GM19397 (cell line): ENCODE measurements around the gene MCC.

Experiments used
- ATAC-seq: cut with Tn5 transposase; IDR thresholded peaks from one replicate; pipeline ENCODE4 v1.9.1; 2021; ENCODE audit warnings: mild to moderate bottlenecking, moderate library complexity; ENCODE audit not compliant: unreplicated experiment

Gene MCC

DNA sequence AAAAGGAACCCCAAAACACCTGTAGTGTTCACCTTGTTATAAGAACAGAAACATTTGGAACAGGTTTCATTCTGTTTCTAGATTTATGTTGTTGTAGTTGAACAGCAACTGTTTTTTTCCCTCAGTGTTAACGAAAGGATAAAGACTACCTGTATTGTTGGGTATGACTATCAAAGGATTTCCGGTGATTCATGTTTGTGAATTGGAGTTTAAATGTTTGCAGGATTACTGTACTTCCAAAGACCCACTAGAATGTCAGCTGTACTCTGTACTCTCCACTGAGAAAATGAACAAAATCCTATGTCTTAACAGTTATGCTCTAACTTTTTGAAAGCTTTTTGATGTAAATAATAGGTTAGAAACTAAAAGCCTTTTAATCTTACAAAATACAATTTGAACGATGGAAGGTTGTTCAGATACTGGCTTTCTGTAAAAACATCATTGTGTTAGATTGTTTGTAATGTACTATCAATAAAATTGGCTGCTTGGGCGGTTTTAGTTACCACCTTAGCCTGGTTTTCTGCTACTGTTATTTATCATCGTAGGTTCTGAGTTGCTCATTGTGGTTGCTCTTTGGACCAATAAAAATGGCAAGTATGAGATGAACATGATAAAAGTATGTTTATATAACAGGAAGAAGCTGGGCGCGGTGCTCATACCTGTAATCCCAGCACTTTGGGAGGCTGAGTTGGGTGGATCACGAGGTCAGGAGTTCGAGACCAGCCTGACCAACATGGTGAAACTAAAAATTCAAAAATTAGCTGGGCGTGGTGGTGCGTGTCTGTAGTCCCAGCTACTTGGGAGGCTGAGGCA, 467.6 kb downstream of the MCC start:
- no peak for ATAC-seq

DNA sequence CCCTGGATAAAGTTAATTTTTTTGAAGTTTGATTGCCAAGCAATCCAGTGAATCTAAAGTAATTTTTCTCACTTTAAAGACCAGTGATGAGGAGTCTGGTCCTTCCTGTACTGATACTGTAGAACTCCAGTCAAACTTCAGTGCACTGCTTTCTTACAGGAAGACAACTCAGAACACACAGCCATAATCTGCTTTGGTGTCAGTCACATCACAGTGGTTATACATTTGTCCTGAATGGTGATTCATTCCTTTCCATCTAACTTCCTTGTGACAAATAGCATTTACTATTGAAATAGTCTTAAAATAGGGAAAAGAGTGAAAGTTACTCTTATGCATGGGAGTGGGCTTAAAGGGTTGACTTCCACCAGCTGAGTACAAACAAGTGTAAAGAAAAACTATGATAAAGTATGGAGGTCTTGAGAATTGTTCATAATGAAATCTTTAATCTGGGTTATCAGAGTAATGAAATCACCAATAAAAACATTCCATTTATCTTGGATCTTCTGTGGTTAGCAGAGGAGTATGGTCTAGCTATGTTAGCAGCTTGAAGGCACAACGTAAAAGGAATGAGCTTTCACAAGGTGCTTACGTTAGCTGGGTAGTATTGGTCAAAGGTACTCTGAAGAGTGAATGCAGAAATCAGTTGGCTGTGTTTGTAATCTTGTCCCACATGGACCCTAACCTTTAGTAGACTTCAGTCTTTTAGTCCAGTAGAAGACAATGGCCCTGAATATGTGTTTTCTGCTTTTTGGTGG, 470.2 kb downstream of the MCC start:
- no peak for ATAC-seq

DNA sequence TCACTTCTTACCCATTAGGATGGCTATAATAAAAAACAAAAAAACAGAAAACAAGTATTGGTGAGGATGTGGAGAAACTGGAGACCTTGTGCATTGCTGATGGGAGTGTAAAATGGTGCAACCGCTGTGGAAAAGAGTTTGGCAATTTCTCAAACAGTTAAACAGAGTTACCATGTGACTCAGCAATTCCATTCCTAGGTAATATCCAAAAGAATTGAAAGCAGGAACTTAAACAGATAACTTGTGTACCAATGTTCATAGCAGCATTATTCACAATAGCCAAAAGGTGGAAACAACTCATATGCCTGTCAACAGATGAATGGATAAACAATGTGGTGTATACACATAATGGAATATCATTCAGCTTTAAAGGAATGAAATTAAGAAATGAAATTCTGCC, 482.8 kb downstream of the MCC start:
- no peak for ATAC-seq

DNA sequence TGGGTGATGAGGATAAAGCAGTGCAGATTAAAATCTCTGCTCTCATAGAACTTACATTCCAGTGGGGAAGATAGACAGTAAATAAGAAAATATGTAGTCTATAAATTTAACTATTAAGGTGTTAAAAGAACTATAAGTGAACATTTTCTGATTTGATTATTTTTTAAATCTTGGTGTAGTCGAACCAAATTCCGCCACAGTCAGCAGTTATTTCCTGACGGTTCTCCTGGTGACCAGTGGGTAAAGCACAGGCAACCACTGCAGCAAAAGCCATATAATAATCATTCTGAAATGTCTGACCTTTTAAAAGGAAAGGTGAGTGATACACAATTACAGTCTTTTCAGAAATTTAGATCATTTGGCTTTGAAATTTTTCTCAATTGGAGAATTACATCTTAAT, 484.5 kb downstream of the MCC start:
- ATAC-seq, result no peak

DNA sequence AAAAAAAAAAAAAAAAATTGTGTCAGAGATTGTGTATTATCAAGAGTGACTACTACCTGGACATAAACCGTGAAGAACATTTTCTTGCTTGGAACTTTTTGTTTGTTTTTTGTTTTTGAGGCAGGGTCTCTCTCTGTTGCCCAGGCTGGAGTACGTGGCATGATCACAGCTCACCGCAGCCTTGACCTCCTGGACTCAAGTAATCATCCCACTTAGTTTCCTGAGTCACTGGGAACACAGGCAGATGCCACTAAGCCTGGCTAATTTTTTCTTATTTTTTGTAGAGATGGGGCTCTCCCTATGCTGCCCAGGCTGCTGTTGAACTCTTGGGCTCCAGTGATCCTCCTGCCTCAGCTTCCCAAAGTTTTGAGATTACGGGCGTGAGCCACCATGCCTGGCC, 485.8 kb downstream of the MCC start:
- no peak for ATAC-seq

DNA sequence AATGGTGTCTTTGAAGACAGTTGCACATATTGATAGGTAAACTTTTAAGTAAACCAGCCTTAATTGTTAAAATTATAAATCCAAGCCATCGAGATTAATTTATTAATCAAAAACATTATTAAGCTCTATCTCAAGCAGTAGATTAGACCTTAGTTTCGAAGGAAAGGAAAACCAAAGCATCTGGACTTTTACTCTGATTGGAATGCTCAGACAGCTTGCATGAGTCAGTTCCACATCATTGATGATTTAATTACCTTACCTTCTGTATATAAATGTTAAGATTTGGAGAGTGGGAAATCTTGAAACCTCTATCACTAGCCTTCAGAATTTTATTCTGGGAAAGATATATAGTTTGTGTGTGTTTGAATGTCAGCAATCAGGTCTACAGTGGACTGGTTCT, 487.8 kb downstream of the MCC start:
- no peak for ATAC-seq

DNA sequence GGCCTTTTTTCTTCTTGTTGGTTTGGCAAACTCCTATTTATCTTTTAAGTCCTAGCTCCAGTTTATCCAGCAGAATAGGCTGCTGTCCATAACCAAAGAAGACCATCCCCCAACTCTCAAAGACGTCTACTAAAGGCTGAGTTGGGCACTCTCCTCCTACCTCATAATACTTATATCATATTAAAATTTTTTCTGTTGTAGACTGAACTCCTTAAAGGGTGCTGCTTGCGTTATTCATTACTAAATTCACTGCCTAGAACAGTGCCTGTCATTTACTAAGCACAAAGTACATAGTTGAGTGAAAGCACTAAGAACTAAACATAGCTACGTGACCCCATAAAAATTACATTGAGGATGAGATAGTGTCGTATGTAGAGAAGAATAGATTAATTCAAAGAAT, 490.0 kb downstream of the MCC start:
- ATAC-seq, result no peak

DNA sequence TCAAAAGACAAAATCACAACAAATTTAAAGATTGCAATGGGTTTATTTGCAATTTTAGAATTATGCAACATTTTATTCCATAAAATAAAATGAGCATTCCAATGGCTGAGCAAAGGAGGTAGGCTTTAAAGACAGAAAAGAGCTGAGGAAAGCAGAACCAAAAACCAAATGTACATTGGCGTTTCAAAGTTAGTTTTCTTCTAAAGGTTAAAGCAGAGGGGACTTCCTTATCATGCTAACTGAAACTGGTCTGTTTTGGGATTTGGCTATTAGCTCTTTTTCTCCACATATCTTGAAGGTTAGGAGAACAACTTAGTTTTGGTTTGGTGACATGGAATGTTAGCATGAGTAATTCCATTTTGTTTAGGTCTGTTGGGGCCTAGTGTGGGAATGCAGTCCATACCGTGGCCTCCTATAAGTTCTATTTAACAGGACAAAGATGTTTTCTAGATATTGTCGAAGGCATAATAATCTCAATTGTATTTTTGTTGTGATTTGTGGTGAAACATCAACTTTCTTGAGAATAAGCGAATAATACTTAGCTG, 491.4 kb downstream of the MCC start:
- no peak for ATAC-seq

DNA sequence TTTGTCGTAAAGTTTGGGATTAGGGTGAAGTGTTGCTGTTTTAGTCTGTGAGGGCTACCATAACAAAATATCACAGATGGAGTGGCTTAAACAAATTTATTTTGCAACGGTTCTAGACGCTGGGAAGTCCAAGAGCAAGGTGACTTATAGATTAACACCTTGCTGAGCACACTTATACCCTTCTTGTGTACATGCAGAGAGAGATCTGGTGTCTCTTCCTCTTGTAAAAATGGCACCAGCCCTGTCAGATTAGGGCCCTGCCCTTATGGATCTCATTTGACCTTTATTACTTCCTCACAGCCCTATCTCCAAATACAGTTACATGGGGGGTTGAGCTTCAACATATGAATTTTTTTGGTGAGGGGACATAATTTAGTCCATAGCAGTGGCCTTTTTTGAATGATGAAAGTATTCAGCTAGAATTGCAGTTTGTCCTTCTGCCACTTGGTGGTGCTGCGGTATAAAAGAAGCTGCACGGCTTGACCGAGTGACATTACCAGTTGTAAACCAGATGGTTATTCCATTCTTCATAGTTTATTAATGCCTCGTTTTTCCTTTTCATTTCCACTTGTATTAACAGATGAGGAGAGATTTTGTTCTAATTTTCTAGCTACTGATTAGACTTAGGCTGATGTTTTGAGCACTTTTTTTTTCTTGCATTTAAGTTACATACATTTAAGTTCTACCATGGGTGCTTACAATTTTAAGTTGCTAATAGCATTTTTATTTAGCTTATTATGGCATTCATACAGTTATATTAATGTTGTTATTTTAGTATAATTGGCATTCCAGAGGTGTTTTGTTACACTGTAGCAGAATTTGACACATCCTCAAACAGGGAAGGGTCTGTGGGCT, 492.3 kb downstream of the MCC start:
- peak; percentile 77 for ATAC-seq

DNA sequence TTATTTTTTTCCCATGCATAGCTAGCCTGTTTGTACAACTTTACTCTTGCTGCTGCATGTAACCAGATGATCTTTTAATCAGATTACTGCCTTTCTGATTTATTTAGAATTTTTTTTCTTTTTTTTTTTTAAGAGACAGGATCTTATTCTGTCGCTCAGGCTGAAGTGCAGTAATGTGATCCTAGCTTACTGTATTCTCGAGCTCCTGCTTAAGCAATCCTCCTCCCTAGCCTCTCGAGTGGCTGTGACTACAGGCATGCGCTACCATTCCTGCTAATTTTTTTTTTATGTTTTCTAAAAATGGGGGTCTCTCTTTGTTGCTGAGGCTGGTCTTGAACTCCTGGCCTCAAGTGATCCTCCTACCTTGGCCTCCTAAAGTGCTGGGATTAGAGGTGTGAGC, 502.0 kb downstream of the MCC start:
- no peak for ATAC-seq

DNA sequence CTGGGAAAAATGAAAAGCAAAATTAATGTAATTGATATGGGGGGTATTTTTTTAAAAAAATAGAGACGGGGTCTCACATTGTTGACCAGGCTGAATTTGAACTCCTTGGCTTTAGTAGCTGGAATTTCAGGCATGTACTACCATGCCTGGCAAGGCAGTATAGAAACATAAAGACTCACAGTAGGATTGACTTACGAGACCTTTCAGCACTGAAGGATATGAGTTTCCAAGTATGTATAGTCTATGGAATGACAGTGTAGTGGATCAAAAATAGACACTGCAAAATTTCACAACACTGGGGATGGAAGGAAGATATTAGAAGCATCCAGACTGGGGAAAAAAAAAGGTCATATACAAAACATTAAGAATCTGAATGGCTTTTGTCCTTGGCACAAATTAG, 504.9 kb downstream of the MCC start:
- no peak for ATAC-seq

DNA sequence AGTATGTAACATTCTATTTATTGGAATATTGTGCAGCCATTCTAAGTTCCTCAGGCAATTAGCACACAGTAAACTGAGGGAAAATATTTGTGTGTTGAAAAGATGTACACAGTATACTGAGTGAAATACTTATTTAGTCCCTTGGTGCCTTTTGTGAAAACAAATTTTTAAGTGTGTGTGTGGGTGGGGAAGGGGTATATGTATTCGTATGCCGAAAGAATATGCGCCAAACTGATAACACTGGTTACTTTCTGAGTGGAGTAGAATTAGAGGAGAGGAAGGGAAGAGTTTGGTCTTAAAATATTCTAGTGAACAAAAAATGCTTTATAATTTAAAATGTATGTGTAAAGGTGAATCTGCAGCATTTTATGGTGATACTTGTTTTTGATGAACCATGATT, 508.5 kb downstream of the MCC start:
- ATAC-seq, result no peak

DNA sequence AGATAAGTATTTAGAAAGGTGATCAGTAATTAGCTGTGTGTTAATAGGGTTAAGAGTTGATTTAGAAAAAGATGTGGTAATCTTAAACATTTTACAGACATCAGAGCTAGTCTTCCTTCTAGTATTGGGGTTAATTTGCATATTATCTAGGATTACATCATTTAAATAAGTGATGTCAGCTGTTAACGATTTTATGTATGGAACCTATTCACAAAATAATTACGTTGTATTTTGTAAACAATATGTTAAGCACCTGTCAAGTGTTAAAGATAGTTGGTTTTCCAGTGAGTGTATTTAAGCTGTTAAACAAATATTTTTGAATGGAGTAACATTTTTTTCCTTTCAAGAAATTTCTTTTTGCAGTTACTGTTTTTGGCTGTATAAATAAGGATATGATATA, 509.4 kb downstream of the MCC start:
- ATAC-seq, result no peak

DNA sequence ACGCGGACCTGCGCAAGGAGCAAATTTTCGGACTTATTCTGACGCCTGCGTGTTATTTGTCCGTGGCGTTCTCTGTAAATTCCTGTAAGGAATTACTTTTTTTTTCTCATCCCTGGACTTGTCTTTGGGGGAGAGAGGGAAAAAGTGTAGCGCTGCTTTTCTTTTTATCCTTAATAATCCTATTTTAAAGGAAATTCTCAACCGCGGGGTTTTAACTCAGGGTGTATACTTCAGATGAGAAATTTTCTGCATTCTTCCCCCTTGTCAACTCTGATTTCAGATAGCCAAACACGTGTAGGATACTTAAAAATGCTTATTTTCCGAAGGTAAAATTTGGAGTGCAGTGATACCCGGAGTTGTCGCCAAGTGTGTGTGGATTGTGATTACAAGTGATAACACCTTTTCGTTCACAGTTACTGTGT, 510.8 kb downstream of the MCC start:
- no peak for ATAC-seq

DNA sequence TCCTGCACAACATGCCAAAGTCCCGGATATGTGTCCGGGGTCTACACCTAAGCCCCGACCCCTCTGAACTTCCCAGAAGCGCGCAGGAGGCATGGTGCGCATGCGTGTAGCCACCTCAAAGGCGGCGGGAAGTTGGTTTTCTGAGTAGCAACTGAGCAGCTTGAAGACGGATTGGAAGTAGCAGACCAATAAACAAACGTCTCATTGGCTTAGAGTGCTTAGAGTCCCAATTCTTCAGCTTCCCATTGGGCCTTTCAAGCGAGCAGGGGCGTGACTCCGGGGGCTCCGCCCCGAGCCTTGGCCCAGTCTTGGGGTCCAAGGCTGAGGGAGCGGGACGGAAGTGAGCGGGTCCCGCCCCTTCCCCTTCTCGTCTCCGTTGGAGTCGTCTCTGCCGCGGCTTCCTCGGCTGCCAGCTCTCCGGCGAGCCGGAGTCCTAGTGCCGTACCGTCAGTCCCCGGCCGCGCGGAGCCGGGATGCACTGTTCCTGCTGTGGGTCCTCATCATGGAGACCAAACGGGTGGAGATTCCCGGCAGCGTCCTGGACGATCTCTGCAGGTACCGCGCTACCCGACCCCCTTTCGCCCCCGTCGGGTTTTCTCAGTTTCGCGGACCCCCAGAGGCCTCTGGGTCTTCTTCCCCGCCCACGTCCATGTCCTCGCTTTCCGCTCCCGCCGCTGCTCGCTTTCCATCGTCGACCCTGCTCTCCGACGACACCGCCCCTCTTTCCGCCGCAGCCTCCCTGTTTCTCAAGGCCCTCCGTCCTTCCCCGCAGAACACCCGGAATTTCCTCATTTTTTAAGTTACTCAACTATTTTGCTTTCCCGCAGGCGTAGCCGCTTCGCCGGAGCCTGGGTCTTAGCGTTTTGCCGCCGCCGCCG, 511.6 kb downstream of the MCC start, which contains the start of gene DCP2:
TSS of gene DCP2 (plus strand) at position 367 of the 878 bp plus-strand sequence. CDS start at position 503, 136 bp downstream.
- ATAC-seq, result peak; percentile 99

DNA sequence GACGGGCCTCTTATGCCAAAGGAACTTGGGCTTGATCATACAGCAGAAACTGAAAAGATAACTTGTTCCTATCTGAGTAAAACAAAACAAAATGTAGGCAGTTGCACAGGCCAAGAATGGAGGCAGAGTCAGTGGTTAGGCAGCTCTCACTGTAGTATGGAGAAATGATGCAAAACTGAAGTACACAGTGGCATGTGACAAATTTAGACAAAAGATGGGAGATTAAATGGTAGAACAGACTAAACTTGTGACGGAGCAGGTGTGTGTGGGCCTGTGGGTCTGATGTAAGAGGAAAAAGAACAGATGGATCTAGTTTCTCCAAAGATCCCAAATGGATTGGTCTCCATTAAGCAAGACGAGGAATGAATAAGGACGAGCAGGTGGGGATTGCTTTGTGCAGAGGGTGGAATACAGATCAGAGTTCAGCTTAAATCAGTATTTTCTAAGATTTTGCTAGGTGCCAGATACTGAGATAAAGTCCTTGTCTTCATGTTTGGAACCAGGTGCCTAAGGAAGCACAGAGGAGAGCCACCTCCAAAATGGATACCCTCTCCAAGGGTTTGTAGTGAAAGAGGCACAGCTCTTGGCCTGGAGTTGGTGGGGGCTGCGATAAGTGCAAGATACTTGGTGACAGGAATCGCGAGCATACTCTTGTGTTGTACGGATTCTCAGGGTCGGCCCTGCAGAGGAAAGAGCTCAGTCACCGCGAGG, 512.4 kb downstream of the MCC start:
- peak; percentile 10 for ATAC-seq

DNA sequence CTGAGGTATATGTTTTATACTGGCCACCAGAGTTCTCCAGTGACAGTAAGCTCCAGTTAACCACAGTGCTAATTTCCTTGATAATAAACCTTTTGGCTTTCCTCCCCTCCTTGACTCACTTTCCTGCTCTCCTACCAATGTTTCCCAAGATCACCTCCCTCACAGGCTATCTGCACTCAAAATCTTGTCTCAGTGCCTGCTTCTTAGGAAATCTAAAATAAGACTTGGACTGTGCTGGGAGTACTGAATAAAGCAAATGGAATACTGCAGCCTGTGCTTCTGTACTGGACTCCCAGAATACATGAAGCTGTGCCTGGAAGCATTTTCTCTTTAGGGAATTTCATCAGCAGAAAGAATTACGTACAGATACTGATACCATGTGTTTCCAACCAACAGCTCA, 513.4 kb downstream of the MCC start:
- no peak for ATAC-seq

DNA sequence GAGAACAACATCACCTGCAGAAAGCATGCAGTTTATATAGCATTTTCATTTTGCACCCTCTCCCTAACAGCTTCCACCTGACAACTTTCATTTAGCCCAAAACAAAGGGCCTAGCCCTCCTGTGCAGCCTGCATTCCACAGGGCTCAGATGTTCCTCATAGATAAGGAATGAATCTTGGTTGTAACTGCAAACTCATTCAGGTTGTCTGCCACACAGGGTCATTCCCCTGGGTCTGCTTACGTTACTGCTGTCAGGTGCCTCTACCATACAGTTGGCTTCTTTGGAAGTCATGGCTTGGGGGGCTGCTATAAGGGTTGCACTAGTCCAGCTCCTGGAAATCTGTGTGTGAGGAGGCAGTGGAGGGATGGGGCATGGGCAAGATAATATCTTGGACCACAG, 514.3 kb downstream of the MCC start:
- no peak for ATAC-seq

DNA sequence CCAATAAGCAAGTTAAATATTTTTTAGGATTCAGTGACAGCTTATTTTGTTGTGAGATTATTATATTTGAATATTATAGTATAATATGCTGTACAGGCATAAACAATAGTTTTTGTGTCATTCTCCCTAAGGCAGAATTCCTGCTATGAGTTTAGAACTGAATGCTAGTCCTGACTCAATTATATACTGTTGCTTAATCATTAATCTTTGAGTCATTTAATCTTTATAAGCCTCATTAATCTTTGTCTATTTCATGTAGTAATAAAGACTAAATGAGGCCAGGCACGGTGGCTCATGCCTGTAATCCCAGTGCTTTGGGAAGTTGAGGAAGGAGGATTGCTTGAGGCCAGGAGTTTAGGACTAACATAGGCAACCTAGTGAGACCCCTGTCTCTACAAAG, 515.2 kb downstream of the MCC start:
- ATAC-seq, result no peak
